GM12878 (cell line): ENCODE data around the gene ABCC1. TPM values are rescaled to one million over a fixed set of nuclear protein-coding genes. Genes with fewer than 3 reads are reported as not detected.

Experiments
- ATAC-seq: fragments of 200-7000 bp; cut with Tn5 transposase; 3 replicates; pipeline ENCODE4 v1.9.1; 2020; ENCODE audit warnings: mild to moderate bottlenecking, moderate library complexity
- BruUV-seq: library from RNA; stranded (reverse); fragments of 400-500 nt; replicated peaks from 2 replicates; lab custom pipeline; 2021; lab: Mats Ljungman, UMichigan
- CTCF ChIA-PET: fragments of 300-600 bp; sonication (Branson Sonifier 250); formaldehyde crosslinking; extraction: SDS; loops from one replicate; lab custom pipeline; 2021; ENCODE audit warnings: inconsistent platforms; lab: Yijun Ruan, JAX
- POLR2A ChIA-PET: fragments of 350-600 bp; formaldehyde crosslinking; extraction: SDS; loops from one replicate; lab custom pipeline; 2021; ENCODE audit warnings: inconsistent platforms; lab: Charles Lee
- RAD21 ChIA-PET: fragments of 300-600 bp; sonication (Branson Sonifier 250); formaldehyde crosslinking; loops from one replicate; lab custom pipeline; 2023; ENCODE audit warnings: antibody characterized with exemption; ENCODE audit not compliant: unreplicated experiment; lab: Charles Lee
- SMC1A ChIA-PET: fragments of 300-600 bp; sonication (Branson Sonifier 250); formaldehyde crosslinking; loops from one replicate; lab custom pipeline; 2023; ENCODE audit not compliant: unreplicated experiment, uncharacterized antibody; lab: Charles Lee
- DNase-seq: peaks from one replicate; pipeline ENCODE4 v3.0.0-alpha.2; 2011; ENCODE audit warnings: low read depth, low spot score
- FAIRE-seq: peaks from 3 replicates; lab custom pipeline; 2011; peaks lifted over from hg19 to GRCh38; lab: Jason Lieb, UNC
- H2AFZ ChIP-seq: 2 replicates; pipeline ENCODE4 v1.6.0; 2011; ENCODE audit warnings: low read depth, low read length, control low read depth; ENCODE audit not compliant: control insufficient read depth
- H3K27ac ChIP-seq: 2 replicates; pipeline ENCODE4 v1.5.1; 2011; ENCODE audit warnings: control low read depth; ENCODE audit not compliant: control insufficient read depth, insufficient read depth
- H3K27me3 ChIP-seq, 2 experiments: replicated peaks in 1 of 2; 2 replicates each; pipeline versions ENCODE4 v1.6.0 to v1.6.1; 2011; ENCODE audit warnings: low read length in 1 of 2; ENCODE audit not compliant: control insufficient read depth in 2 of 2, insufficient read depth in 2 of 2
- H3K36me3 ChIP-seq, 2 experiments: 2 replicates each; pipeline ENCODE4 v1.5.1; 2011; ENCODE audit warnings: low read length in 1 of 2; ENCODE audit not compliant: control insufficient read depth in 2 of 2, insufficient read depth in 2 of 2
- H3K4me1 ChIP-seq: 2 replicates; pipeline ENCODE4 v1.6.1; 2011; ENCODE audit warnings: mild to moderate bottlenecking, low read length, moderate library complexity, mixed read lengths; ENCODE audit not compliant: control insufficient read depth, insufficient read depth
- H3K4me2 ChIP-seq: 2 replicates; pipeline ENCODE4 v1.6.0; 2011; ENCODE audit warnings: control low read depth; ENCODE audit not compliant: control insufficient read depth, insufficient read depth
- H3K4me3 ChIP-seq: fragments of 200-600 bp; sonication (generic); 2 replicates; pipeline ENCODE4 v1.5.1; 2016
- H3K79me2 ChIP-seq: 2 replicates; pipeline ENCODE4 v1.6.0; 2011; ENCODE audit warnings: low read length; ENCODE audit not compliant: control insufficient read depth, insufficient read depth
- H3K9ac ChIP-seq: 2 replicates; pipeline ENCODE4 v1.8.0; 2011; ENCODE audit warnings: low read length, control low read depth, mixed read lengths; ENCODE audit not compliant: control insufficient read depth, insufficient read depth
- H3K9me3 ChIP-seq: replicated peaks from 3 replicates; pipeline ENCODE4 v1.5.1; 2011; ENCODE audit warnings: mild to moderate bottlenecking, low read length; ENCODE audit not compliant: control insufficient read depth, insufficient read depth
- H4K20me1 ChIP-seq: 2 replicates; pipeline ENCODE4 v1.6.0; 2011; ENCODE audit not compliant: control insufficient read depth, insufficient read depth
- BCL11A ChIP-seq: IDR thresholded peaks from 2 replicates; pipeline ENCODE4 v1.6.1; 2011; ENCODE audit warnings: low read depth, low read length
- IKZF2 ChIP-seq, 2 experiments: fragments of 450-650 bp; IDR thresholded peaks; 2 replicates each; pipeline ENCODE4 v1.6.1; 2017; ENCODE audit warnings: mild to moderate bottlenecking in 2 of 2, moderate library complexity in 2 of 2
- IRF4 ChIP-seq: IDR thresholded peaks from 2 replicates; pipeline ENCODE4 v1.6.1; 2011; ENCODE audit warnings: low read depth, low read length
- MYC ChIP-seq: IDR thresholded peaks from 2 replicates; pipeline ENCODE4 v1.6.1; 2011; ENCODE audit warnings: mild to moderate bottlenecking, low read length, moderate library complexity, inconsistent platforms; ENCODE audit not compliant: insufficient read depth, insufficient replicate concordance, insufficient read length, severe bottlenecking
- NFXL1 ChIP-seq: fragments of 450-650 bp; IDR thresholded peaks from 2 replicates; pipeline ENCODE4 v1.6.1; 2017; ENCODE audit warnings: antibody characterized with exemption, mild to moderate bottlenecking, borderline replicate concordance
- NFYA ChIP-seq: IDR thresholded peaks from 2 replicates; pipeline ENCODE4 v1.6.1; 2011; ENCODE audit warnings: low read depth, mild to moderate bottlenecking, low read length, improper control_type of control experiment, borderline replicate concordance
- PBX3 ChIP-seq: IDR thresholded peaks from 2 replicates; pipeline ENCODE4 v1.6.1; 2011; ENCODE audit warnings: mild to moderate bottlenecking, low read depth, low read length, moderate library complexity; ENCODE audit not compliant: insufficient replicate concordance
- POLR2A ChIP-seq: IDR thresholded peaks from 2 replicates; pipeline ENCODE4 v1.6.1; 2011; ENCODE audit warnings: low read depth, mild to moderate bottlenecking, low read length
- POU2F2 ChIP-seq: IDR thresholded peaks from 3 replicates; pipeline ENCODE4 v1.6.1; 2011; ENCODE audit warnings: low read depth, mild to moderate bottlenecking, low read length, borderline replicate concordance
- YY1 ChIP-seq: IDR thresholded peaks from 2 replicates; pipeline ENCODE4 v1.6.1; 2011; ENCODE audit warnings: low read depth, mild to moderate bottlenecking, low read length
- ZNF207 ChIP-seq: fragments of 450-650 bp; IDR thresholded peaks from 2 replicates; pipeline ENCODE4 v1.6.1; 2014; ENCODE audit warnings: antibody characterized with exemption, mild to moderate bottlenecking, borderline replicate concordance
- ZNF384 ChIP-seq: IDR thresholded peaks from 2 replicates; pipeline ENCODE4 v1.6.1; 2012; ENCODE audit warnings: low read depth, mild to moderate bottlenecking, low read length, improper control_type of control experiment, borderline replicate concordance
- WGBS: methylation state at CpG from one replicate; pipeline ENCODE4 v1.1.6; 2016; ENCODE audit warnings: low lambda C conversion rate; ENCODE audit not compliant: insufficient replicate concordance, insufficient coverage; ENCODE audit errors: missing lambda C conversion rate; 5-methylcytosine and 5-hydroxymethylcytosine counted together
- in situ Hi-C: fragments of 300-500 bp; cut with MboI; formaldehyde crosslinking; loops from 9 replicates; pipeline ENCODE4 v1.14.3; 2018; ENCODE audit warnings: mixed read lengths
- intact Hi-C: fragments of 100-400 bp; cut with micrococcal nuclease; formaldehyde crosslinking; loops from one replicate; pipeline ENCODE4 v1.14.2; 2022; ENCODE audit not compliant: unreplicated experiment
- polyA plus RNA-seq, 11 experiments: library from polyadenylated mRNA; depleted of rRNA in 4 of 11; unstranded in 6 of 11; stranded (reverse) in 5 of 11; fragments of >200 nt; fragmentation: Nextera tagmentation in 4 of 11; fragmentation: Illumina TruSeq in 1 of 11; extraction: Ambion mirVana in 4 of 11; extraction: Trizol in 1 of 11; gene quantifications; 1 replicate in 1 of 11; 2 replicates in 10 of 11; pipeline versions ENCODE4 v1.2.1 to v1.2.3, GENCODE V29; 2011 to 2016; ENCODE audit warnings: inconsistent platforms in 2 of 11, missing spikeins in 2 of 11, low read depth in 1 of 11
- total RNA-seq, 4 experiments: library from RNA; depleted of rRNA in 3 of 4; stranded (reverse); fragments of >200 nt in 3 of 4; fragmentation: Illumina TruSeq in 1 of 4; extraction: Trizol in 1 of 4; gene quantifications; 2 replicates each; pipeline versions ENCODE4 v1.2.1 to v1.2.3, GENCODE V29; 2013 to 2021
- TF ChIP-seq, protein P1 (sequence below): fragments of 450-650 bp; formaldehyde crosslinking; IDR thresholded peaks from 2 replicates; pipeline ENCODE4 v1.4.0; 2022; ENCODE audit warnings: mild to moderate bottlenecking, moderate library complexity

ABCC1 gene
- total and polyA plus RNA-seq, 10 of the 15 experiments (the other 5 are each of a cell fraction or from before 2014, with no cell fraction given), result 3.2 to 44.6 (median 14.5) TPM

- H3K27me3 ChIP-seq, result no peaks in the 10 kb centered on the region
- no peak overlapping the region for H2AFZ ChIP-seq
- H3K9ac ChIP-seq, result no peak overlapping the region
- ATAC-seq (no peak), FAIRE-seq (no peak), DNase-seq (no peak)
- WGBS, result 85% methylated on average over 19 of the region's 19 CpGs
- H3K27ac ChIP-seq, result no peak overlapping the region
- ChIA-PET RAD21 (no interaction called here), CTCF (no interaction called here), POLR2A (no interaction called here), SMC1A (no interaction called here)
- BruUV-seq, result no TSS peak
- intact Hi-C loops (no loop called here), in situ Hi-C loops (no loop called here)
- H3K79me2 ChIP-seq, result no peaks in the 10 kb centered on the region
- peaks cover 16 to 35% of the 10 kb centered on the region in 2 experiments; a peak in 3 of 4 replicates for H3K36me3 ChIP-seq
- no peaks in the 10 kb centered on the region for H3K4me1 ChIP-seq
- TF ChIP-seq NFYA (no peak), POLR2A (0 out of 2 replicates have a peak, but pooled peaks have one; percentile 40), IKZF2 (IDR thresholded peaks at IDR 0.05) (no peak)
- no peaks in the 10 kb centered on the region for H4K20me1 ChIP-seq
- no peak overlapping the region for H3K4me2 ChIP-seq
- H3K4me3 ChIP-seq, result no peak overlapping the region
- H3K9me3 ChIP-seq, result no peaks in the 10 kb centered on the region
Observed at GRCh38 chr16:16090238-16090637, 140.8 kb downstream of the ABCC1 start.

DNA sequence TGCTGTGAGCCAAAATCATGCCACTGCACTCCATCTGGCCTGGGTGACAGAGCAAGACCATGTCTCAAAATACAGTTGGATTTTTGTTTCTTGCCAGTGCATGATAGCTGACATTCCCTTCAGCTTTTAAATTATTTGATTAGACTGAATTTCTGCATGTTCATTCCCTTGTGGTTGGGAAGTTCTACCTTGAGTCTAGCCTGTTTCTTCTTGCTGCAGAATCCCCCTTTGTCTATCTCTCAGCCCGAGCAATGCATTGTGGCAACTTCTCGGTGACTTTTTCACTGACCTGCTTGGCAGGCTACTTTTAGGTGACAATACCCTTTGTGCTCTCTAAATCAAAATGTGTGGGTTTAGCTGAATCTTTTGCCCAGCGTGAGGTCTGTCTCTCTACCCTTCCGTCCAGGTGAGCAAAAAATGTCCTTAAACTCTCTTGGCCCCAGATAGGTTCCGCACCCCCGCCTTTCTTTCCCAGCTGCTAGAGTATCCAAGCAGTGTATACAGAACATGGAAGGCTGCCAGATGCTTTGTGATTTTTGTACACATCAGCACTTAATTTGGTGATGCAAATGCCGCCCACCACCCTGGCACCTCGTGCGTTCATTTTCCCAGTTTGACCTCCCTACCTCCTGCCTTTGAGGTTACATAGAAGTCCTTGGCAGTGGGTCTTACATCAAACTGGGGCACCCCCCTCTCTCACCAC lies 143.7 kb downstream of the ABCC1 start:
- in situ Hi-C loops (no loop called here), intact Hi-C loops (no loop called here)
- DNase-seq (no peak), ATAC-seq (no peak), FAIRE-seq (no peak)
- Histone ChIP-seq H3K9me3 (no peaks in the 10 kb centered on the region), H2AFZ (no peak overlapping the region), H4K20me1 (no peaks in the 10 kb centered on the region), H3K4me1 (no peaks in the 10 kb centered on the region), H3K4me3 (no peak overlapping the region), H3K79me2 (no peaks in the 10 kb centered on the region), H3K36me3 (peaks cover 17 to 29% of the 10 kb centered on the region in 2 experiments), H3K4me2 (no peak overlapping the region), H3K9ac (no peak overlapping the region), H3K27ac (no peak overlapping the region), H3K27me3 (no peaks in the 10 kb centered on the region)
- ChIA-PET RAD21 (interaction anchor here (0.6 to 0.8 kb wide), 2 partner anchors 90 to 1934 kb away, joined by 3 read pairs; no protein-coding TSS in a partner anchor), SMC1A (no interaction called here), CTCF (no interaction called here), POLR2A (no interaction called here)
- WGBS, result 75% methylated on average over 9 of the region's 9 CpGs
- BruUV-seq, result no TSS peak
- TF ChIP-seq, protein P1, sequence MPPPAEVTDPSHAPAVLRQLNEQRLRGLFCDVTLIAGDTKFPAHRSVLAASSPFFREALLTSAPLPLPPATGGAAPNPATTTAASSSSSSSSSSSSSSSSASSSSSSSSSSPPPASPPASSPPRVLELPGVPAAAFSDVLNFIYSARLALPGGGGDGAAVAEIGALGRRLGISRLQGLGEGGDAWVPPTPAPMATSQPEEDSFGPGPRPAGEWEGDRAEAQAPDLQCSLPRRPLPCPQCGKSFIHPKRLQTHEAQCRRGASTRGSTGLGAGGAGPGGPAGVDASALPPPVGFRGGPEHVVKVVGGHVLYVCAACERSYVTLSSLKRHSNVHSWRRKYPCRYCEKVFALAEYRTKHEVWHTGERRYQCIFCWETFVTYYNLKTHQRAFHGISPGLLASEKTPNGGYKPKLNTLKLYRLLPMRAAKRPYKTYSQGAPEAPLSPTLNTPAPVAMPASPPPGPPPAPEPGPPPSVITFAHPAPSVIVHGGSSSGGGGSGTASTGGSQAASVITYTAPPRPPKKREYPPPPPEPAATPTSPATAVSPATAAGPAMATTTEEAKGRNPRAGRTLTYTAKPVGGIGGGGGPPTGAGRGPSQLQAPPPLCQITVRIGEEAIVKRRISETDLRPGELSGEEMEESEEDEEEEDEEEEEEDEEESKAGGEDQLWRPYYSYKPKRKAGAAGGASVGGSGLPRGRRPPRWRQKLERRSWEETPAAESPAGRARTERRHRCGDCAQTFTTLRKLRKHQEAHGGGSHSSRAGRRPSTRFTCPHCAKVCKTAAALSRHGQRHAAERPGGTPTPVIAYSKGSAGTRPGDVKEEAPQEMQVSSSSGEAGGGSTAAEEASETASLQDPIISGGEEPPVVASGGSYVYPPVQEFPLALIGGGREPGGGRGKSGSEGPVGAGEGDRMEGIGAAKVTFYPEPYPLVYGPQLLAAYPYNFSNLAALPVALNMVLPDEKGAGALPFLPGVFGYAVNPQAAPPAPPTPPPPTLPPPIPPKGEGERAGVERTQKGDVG, result no peak
- TF ChIP-seq MYC (no peak), NFXL1 (no peak), BCL11A (no peak), NFYA (no peak), PBX3 (no peak), YY1 (no peak), ZNF207 (no peak), POU2F2 (no peak), IRF4 (no peak), ZNF384 (no peak), POLR2A (no peak)
